Tibial artery (tissue), 4 donors: Measurements from ENCODE around the gene TDRD9.

Experiments
- DNase-seq, 2 donors: peaks; one replicate each; pipeline ENCODE4 v3.0.0-alpha.2; 2019
- H3K27ac ChIP-seq, 2 donors: fragments of 200-600 bp; sonication (generic) in 1 of 2; 1 replicate in 1 of 2; 2 replicates in 1 of 2; pipeline ENCODE4 v1.5.1; 2018 to 2019; ENCODE audit warnings: mild to moderate bottlenecking in 1 of 2
- H3K27me3 ChIP-seq, 2 donors: fragments of 200-600 bp; sonication (generic) in 1 of 2; one replicate each; pipeline versions ENCODE4 v1.5.1 to v1.6.0; 2016 to 2019
- H3K36me3 ChIP-seq, 3 donors: fragments of 200-600 bp; sonication (generic) in 2 of 3; one replicate each; pipeline ENCODE4 v1.5.1; 2016 to 2019; ENCODE audit warnings: mild to moderate bottlenecking in 2 of 3
- H3K4me1 ChIP-seq, 4 donors: fragments of 200-600 bp; sonication (generic) in 2 of 4; 1 replicate in 3 of 4; 2 replicates in 1 of 4; pipeline ENCODE4 v1.5.1; 2016 to 2019
- H3K4me3 ChIP-seq, 2 donors: fragments of 200-600 bp; sonication (generic) in 1 of 2; 1 replicate in 1 of 2; 2 replicates in 1 of 2; pipeline ENCODE4 v1.5.1; 2018 to 2019; ENCODE audit warnings: mild to moderate bottlenecking in 2 of 2
- H3K9me3 ChIP-seq, 3 donors: fragments of 200-600 bp; sonication (generic) in 1 of 3; one replicate each; pipeline ENCODE4 v1.5.1; 2016 to 2019
- CTCF ChIP-seq, 2 experiments: fragments of 200-600 bp in 1 of 2; fragments of 450-650 bp in 1 of 2; IDR thresholded peaks; one replicate each; pipeline ENCODE4 v1.5.1; 2017 to 2019; ENCODE audit warnings: antibody characterized with exemption in 2 of 2, mild to moderate bottlenecking in 1 of 2, moderate library complexity in 1 of 2
- intact Hi-C: fragments of 100-400 bp; cut with DNase I; formaldehyde crosslinking; loops from one replicate; pipeline ENCODE4 v1.15.0; 2023; ENCODE audit warnings: low total_unique reads

The TDRD9 gene

GRCh38 chr14:104073764-104074163 lies 145.5 kb downstream of the TDRD9 start:
- H3K9me3 ChIP-seq, result peaks cover 0 to 8% (median 0%) of the 10 kb centered on the region in 3 donors
- no peaks in the 10 kb centered on the region for H3K36me3 ChIP-seq
- intact Hi-C loops, result no loop called here
- peaks cover 0 to 5% (median 1%) of the 10 kb centered on the region in 4 donors for H3K4me1 ChIP-seq
- H3K27me3 ChIP-seq, result peaks cover 0 to 38% of the 10 kb centered on the region in 2 donors
- no peak overlapping the region for H3K27ac ChIP-seq
- no peak for DNase-seq
- no peak overlapping the region for H3K4me3 ChIP-seq
- TF ChIP-seq CTCF (IDR thresholded peaks at IDR 0.05), result no peak

- H3K27ac ChIP-seq, result no peak overlapping the region
- H3K4me1 ChIP-seq, result peaks cover 0 to 5% (median 1%) of the 10 kb centered on the region in 4 donors
- peaks cover 0 to 8% (median 0%) of the 10 kb centered on the region in 3 donors for H3K9me3 ChIP-seq
- H3K4me3 ChIP-seq, result no peak overlapping the region
- peaks cover 0 to 19% of the 10 kb centered on the region in 2 donors for H3K27me3 ChIP-seq
- intact Hi-C loops, result no loop called here
- no peak for TF ChIP-seq CTCF (IDR thresholded peaks at IDR 0.05)
- no peak for DNase-seq
- no peaks in the 10 kb centered on the region for H3K36me3 ChIP-seq
Measured at GRCh38 chr14:104075530-104076151, 147.4 kb downstream of the TDRD9 start.

GRCh38 chr14:104076743-104077142 lies 148.5 kb downstream of the TDRD9 start:
- Histone ChIP-seq H3K36me3 (no peaks in the 10 kb centered on the region), H3K27ac (no peak overlapping the region), H3K4me1 (peaks cover 0 to 5% (median 1%) of the 10 kb centered on the region in 4 donors), H3K27me3 (peaks cover 0 to 22% of the 10 kb centered on the region in 2 donors), H3K9me3 (peaks cover 0 to 8% (median 0%) of the 10 kb centered on the region in 3 donors), H3K4me3 (no peak overlapping the region)
- intact Hi-C loops, result no loop called here
- TF ChIP-seq CTCF (IDR thresholded peaks at IDR 0.05), result no peak
- DNase-seq, result no peak

GRCh38 chr14:104078031-104078455 lies 149.8 kb downstream of the TDRD9 start:
- H3K4me3 ChIP-seq, result no peak overlapping the region
- peak; percentile 93 to 99 for TF ChIP-seq CTCF (IDR thresholded peaks at IDR 0.05)
- intact Hi-C loops, result no loop called here
- H3K9me3 ChIP-seq, result peaks cover 0 to 8% (median 0%) of the 10 kb centered on the region in 3 donors
- no peaks in the 10 kb centered on the region for H3K36me3 ChIP-seq
- H3K27ac ChIP-seq, result no peak overlapping the region
- peaks cover 0 to 5% (median 1%) of the 10 kb centered on the region in 4 donors for H3K4me1 ChIP-seq
- peaks cover 0 to 31% of the 10 kb centered on the region in 2 donors for H3K27me3 ChIP-seq
- DNase-seq, result peak; percentile 85 to 86

GRCh38 chr14:104080376-104081260 lies 152.4 kb downstream of the TDRD9 start:
- H3K9me3 ChIP-seq, result no peaks in the 10 kb centered on the region
- no peaks in the 10 kb centered on the region for H3K36me3 ChIP-seq
- peaks cover 0 to 11% (median 3%) of the 10 kb centered on the region in 4 donors for H3K4me1 ChIP-seq
- no peak for DNase-seq
- no peak for TF ChIP-seq CTCF (IDR thresholded peaks at IDR 0.05)
- intact Hi-C loops, result no loop called here
- no peak overlapping the region for H3K27ac ChIP-seq
- H3K4me3 ChIP-seq, result no peak overlapping the region
- H3K27me3 ChIP-seq, result peaks cover 0 to 45% of the 10 kb centered on the region in 2 donors
